ENCODE results near the gene DENND4C.
A peak's percentile ranks its signal among the peaks of the same experiment; 100 is the strongest.
"Not testable (repeated sequence)": the region's sequence is repeated elsewhere in the genome, so short reads cannot be mapped to it uniquely, and the experiment has no call there.

DENND4C gene

DNA sequence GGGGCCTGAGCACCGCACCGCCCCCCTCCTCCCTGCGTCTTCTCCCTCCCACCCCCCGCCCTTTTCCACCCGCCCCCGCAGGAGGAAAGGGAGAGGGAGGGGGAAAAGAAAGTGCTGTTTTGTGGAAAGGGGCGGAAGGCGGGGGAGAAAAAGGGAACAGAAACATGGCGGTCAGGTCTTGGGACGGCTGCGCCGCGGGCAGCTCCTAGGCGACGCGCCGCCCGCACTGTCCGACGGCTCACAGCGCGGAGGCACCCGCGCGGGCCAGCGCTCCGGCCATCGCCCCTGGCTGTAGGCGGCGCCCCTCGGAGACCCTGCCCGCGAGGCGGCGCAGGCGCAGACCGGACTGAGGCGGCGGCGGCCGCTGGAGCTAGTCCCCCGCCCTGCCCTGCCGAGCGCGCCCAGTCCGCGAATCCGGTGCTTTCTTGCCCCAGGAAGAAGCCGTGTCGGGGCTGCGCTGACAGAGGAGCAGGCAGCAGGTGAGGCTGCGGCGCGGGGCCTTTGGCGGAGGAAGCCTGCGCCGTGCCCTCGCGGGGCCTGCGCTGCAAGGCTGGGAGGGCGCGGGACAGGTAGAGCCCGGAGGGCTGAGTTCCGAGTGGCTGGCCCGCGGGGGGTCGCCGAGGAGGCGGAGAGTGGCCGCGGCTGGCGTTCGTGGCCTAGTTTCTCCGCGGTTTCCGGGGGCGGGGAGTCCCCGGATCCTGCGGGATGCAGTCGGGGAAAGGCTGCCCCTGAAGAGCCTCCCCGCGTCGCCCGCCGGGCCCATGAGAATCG is at the start of gene DENND4C:
TSS of gene DENND4C (plus strand) at position 339 of the 771 bp plus-strand sequence. CDS start 45,482 bp downstream, outside the sequence.
- DNase-seq (ENCODE audit: low spot score), result peak; percentile 85

DNA sequence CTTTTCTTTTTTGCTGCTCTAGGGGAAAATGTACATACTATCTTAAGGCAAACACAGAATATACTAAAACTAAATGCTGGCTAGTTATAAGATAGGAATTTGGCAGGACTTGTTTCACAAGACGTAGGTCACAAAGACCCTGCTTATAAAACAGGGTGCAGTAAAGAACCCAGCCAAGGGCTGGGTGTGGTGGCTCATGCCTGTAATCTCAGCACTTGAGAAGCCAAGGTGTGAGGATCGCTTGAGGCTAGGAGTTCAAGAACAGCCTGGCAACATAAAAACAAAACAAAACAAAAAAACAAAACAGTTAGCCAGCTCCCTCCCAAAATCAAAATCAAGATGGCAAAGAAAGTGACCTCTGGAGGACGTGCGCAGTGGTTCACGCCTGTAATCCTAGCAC is 49.5 kb upstream of the DENND4C start:
- DNase-seq (ENCODE audit: low spot score), result peak; percentile 31

DNA sequence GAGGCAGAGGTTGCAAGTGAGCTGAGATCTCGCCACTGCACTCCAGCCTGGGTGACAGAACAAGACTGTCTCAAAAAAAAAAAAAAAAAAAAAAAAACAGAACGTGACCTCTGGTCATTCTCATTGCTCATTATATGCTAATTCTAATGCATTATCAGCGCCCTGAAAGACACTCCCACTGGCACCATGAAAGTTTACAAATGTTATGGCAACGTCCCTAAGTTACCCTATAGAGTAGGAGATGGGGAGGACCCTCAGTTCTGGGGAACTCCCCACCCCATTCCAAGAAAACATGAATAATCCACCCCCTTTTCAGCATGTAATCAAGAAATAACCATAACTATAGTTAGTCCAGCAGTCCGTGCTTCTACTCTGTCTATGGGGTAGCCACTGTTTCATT is 48.9 kb upstream of the DENND4C start:
- DNase-seq (ENCODE audit: low spot score), result peak; percentile 33

GRCh38 chr9:19184144-19184917 is 46.2 kb upstream of the DENND4C start:
- DNase-seq (ENCODE audit: low spot score), result peak; percentile 92

DNA sequence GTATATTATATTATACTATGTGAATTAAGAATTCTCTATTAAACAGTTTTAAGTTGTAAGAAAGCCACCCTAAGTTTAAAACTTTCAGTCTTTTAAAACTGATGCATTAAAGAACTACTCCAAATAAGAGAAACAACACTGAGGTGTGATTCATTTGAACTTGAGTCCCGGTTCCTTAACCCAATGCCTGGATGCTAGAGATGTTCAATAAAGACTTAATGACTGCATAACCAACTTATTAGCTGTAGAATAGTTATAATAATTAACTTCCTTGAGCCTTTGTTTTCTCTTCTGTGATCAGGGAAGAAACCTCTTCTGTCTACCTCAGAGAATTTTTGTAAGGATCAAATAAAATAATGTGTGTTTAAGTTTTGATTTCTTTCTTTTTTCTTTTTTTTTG is 45.3 kb upstream of the DENND4C start:
- DNase-seq (ENCODE audit: low spot score), result no peak

DNA sequence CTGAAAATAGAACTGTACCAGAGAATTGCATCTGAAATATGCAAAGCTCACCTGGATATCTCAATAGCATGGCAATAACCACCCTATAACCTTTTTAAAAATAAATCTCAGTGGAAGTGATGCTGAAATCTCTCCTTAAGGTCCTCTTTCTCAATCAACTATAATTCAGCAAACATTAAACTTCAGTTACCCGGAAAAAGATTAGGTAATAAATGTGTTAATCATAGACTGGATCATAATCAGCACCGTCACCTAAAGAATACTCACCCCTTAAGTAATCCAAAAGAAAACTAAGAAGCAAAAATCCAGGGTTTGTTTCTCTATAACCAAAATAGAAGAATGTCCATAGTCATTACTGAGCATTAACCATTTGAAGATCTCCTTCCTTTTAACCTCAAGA is 44.3 kb upstream of the DENND4C start:
- DNase-seq (ENCODE audit: low spot score), result no peak

DNA sequence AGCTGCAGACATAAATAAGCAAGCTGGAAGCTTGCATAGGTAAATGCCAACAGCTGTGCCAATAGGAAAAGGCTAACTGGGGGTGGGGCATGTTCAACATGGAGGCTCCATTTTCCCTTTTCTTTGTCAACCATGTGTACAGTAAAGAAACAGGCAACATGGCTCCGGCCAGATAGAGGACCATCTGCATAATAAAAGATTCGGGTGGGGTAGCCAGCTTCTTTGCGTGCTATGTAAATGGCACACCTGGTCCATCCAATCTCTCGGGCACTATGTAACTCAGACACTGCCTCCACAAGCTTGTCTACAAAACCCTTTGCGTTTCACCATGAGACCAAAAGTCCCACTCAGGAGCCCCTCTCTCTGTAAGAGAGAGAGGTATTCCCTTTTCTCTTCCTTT is 41.7 kb upstream of the DENND4C start:
- no peak for DNase-seq (ENCODE audit: low spot score)

- DNase-seq (ENCODE audit: low spot score), result no peak
Measured at GRCh38 chr9:19192202-19193028, 38.1 kb upstream of the DENND4C start.

DNA sequence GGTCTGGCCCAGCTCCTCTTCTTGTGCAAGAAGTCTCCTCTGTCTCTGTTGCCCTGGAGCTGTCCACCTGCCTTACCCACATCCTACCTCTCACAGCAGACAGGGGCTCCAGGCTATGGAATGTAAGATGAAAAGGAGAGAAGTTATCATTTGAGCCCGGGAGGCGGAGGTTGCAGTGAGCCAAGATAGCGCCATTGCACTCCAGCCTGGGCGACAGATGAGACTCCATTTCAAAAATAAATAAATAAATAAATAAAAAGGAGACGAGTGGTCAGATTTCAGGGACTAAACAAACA is 37.5 kb upstream of the DENND4C start:
- DNase-seq (ENCODE audit: low spot score), result no peak

- DNase-seq (ENCODE audit: low spot score), result not testable (repeated sequence)
Measured at GRCh38 chr9:19193358-19193973, 37.0 kb upstream of the DENND4C start.

DNA sequence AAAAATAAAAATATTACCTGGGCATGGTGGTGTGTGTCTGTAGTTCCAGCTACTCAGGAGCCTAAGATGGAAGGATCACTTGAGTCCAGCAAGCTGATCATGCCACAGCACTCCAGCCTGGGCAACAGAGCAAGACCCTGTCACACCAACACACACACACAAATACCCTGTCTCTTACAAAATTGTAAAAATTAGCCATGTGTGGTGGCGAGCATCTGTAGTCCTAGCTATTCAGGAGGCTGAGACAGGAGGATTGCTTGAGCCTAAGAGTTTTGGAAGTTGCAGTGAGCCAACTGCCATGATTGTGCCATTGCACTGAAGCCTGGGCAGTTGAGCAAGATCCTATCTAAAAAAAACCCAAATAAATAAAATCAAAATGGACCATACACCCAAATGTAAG is 32.1 kb upstream of the DENND4C start:
- DNase-seq (ENCODE audit: low spot score), result no peak

- no peak for DNase-seq (ENCODE audit: low spot score)
Measured at GRCh38 chr9:19199012-19199411, 31.5 kb upstream of the DENND4C start.

- DNase-seq (ENCODE audit: low spot score), result no peak
Measured at GRCh38 chr9:19200229-19200628, 30.3 kb upstream of the DENND4C start.

DNA sequence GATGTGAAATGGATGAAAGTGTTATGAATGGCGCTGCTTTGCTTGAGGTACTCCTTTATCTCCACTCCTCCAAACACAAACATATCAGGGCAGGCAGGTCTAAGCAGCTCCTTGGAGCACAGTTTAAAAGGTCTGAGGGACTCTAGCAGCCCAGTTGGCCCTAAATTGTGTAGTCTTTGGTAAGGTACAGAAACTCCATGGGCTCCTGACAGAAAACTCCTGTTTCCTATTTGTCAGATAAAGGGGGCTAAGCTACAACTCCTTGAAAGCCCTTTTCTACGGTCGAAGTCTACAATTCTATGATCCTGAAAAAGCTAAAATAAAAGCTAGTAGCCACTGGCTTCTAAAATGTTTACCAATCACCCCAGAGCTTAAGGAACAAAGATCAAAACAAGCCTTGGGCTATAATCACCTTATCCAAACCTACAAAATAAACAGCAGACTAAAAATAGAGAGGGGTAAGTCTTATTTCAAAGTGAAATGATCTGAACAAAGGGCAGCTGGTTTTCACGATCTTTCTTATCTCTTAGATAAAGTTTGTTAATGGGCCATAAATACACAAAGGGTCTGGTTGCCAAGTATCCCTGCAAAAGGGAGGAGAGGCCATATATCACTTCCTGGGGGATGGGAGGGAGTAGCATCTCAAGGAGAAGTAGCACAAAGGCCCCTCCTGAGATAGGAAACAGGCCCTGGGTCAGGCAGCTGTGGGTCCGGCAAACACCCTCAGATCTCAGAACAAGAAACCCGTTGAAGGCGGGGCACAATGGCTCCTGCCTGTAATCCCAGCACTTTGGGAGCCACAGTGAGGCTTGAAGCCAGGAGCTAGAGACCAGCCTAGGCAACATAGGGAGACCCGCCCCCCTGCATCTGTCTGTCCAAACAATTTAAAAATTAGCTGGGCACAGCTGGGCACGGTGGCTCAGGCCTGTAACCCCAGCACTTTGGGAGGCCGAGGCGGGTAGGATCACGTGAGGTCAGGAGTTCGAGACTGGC is 28.3 kb upstream of the DENND4C start:
- DNase-seq (ENCODE audit: low spot score), result no peak

GRCh38 chr9:19203058-19203457 is 27.4 kb upstream of the DENND4C start:
- no peak for DNase-seq (ENCODE audit: low spot score)

- no peak for DNase-seq (ENCODE audit: low spot score)
Measured at GRCh38 chr9:19208653-19209052, 21.8 kb upstream of the DENND4C start.

DNA sequence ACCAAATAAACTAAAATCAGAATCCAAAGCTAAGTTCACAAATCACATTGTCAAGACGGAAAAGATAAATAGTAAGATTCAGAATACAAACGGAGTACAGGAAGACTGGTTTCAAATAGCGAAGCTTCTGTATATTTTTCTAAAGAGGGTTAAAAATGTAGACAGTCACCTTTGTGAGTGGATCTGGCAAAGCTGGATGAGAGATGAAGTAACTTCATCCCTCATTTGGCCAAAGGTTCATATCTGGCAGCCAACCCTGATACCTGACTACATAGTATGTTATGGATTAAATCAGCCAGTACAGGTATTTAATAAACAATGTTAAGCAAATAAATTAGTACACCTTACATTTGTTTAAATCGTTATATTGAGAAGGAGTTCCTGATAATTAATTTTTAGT is 21.3 kb upstream of the DENND4C start:
- DNase-seq (ENCODE audit: low spot score), result no peak

GRCh38 chr9:19213823-19214222 is 16.7 kb upstream of the DENND4C start:
- DNase-seq (ENCODE audit: low spot score), result no peak

GRCh38 chr9:19216466-19216865 is 14.0 kb upstream of the DENND4C start:
- no peak for DNase-seq (ENCODE audit: low spot score)

DNA sequence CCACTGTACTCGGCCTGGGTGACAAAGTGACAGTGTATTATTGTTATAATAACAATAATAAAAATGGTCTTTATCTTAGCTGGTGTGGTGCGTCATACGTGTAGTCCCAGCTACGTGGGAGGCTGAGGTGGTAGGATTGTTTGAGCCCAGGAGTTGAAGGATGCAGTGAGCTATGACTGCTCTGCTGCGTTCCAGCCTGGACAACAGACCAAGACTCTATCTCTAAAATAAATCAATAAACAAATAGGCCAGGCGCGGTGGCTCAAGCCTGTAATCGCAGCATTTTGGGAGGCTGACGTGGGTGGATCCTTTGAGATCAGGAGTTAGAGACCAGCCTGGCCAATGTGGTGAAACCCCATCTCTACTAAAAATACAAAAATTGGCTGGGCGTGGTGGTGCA is 9.2 kb upstream of the DENND4C start:
- no peak for DNase-seq (ENCODE audit: low spot score)

- no peak for DNase-seq (ENCODE audit: low spot score)
Measured at GRCh38 chr9:19223724-19224123, 6.8 kb upstream of the DENND4C start.

All from CD4-positive, alpha-beta T cell treated with Interleukin-2 at 100 ng/mL for 4 hours (primary cell).